ENCODE measurements around the gene ABCA7.

The ABCA7 gene, protein sequence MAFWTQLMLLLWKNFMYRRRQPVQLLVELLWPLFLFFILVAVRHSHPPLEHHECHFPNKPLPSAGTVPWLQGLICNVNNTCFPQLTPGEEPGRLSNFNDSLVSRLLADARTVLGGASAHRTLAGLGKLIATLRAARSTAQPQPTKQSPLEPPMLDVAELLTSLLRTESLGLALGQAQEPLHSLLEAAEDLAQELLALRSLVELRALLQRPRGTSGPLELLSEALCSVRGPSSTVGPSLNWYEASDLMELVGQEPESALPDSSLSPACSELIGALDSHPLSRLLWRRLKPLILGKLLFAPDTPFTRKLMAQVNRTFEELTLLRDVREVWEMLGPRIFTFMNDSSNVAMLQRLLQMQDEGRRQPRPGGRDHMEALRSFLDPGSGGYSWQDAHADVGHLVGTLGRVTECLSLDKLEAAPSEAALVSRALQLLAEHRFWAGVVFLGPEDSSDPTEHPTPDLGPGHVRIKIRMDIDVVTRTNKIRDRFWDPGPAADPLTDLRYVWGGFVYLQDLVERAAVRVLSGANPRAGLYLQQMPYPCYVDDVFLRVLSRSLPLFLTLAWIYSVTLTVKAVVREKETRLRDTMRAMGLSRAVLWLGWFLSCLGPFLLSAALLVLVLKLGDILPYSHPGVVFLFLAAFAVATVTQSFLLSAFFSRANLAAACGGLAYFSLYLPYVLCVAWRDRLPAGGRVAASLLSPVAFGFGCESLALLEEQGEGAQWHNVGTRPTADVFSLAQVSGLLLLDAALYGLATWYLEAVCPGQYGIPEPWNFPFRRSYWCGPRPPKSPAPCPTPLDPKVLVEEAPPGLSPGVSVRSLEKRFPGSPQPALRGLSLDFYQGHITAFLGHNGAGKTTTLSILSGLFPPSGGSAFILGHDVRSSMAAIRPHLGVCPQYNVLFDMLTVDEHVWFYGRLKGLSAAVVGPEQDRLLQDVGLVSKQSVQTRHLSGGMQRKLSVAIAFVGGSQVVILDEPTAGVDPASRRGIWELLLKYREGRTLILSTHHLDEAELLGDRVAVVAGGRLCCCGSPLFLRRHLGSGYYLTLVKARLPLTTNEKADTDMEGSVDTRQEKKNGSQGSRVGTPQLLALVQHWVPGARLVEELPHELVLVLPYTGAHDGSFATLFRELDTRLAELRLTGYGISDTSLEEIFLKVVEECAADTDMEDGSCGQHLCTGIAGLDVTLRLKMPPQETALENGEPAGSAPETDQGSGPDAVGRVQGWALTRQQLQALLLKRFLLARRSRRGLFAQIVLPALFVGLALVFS (N-terminal part only)

DNA sequence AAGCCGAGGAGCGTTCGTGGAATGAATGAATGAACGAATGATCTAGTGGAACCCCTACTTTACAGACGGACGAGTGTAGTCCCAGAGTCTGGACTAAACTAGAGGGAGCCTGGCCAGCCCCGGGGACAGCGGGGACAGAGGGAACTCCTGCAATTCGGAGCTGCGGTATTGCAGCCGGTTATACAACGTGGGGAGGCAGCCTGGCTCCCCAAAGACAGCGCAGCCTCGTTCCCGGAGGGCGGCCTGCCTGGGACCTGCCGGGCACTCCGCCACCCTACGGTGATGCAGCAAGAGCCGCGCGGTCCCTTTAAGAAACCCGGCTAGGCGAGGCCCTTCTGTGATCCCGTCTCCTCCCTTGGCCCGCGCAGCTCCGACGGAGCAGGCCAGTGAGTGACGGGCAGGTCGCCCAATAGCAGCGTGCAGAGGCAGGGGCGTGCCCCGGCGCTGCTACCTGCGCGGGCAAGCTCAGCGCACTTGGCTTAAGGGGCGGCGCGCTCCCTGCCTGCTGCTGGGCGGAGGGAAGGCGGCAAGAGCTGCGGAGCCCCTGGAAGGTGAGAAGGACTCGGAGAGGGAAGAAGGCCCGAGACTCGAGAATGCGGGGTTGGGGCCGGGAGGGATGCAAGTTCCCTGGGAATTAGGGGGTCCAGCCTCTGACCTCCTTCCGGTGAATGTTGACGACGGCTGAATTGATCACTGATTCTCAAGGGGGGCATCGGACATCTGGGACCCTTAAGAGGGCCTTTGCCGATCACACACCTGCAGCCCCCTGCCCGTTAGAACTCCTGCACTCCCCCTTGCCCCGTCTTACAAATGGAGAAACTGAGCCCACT is at the start of gene ABCA7:
ABCA7 (plus strand) TSS at position 462 of the 830 bp plus-strand sequence. CDS start 1,255 bp downstream, outside the sequence.
- DNase-seq, result peak; percentile 97

GRCh38 chr19:990119-990571 is 49.8 kb upstream of the ABCA7 start:
- DNase-seq, result no peak

DNA sequence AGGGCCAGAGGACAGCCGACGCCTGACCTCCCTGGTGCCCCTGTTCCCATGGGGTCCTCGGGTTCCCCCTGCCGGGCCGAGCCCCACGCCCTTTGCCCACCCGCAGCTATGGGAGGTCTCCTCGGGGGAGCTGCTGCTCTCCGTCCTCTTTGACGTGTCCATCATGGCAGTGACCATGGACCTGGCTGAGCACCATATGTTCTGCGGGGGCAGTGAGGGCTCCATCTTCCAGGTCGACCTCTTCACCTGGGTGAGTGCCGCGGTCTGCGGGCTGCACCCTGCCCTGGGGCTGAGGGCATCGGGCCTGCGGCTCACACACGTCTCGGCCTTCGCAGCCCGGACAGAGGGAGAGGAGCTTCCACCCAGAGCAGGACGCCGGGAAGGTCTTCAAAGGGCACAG is 49.2 kb upstream of the ABCA7 start:
- no peak for DNase-seq

GRCh38 chr19:991174-991931 is 48.6 kb upstream of the ABCA7 start:
- no peak for DNase-seq

GRCh38 chr19:991932-992669 is 47.8 kb upstream of the ABCA7 start:
- DNase-seq, result no peak

GRCh38 chr19:992670-993055 is 47.2 kb upstream of the ABCA7 start:
- no peak for DNase-seq

DNA sequence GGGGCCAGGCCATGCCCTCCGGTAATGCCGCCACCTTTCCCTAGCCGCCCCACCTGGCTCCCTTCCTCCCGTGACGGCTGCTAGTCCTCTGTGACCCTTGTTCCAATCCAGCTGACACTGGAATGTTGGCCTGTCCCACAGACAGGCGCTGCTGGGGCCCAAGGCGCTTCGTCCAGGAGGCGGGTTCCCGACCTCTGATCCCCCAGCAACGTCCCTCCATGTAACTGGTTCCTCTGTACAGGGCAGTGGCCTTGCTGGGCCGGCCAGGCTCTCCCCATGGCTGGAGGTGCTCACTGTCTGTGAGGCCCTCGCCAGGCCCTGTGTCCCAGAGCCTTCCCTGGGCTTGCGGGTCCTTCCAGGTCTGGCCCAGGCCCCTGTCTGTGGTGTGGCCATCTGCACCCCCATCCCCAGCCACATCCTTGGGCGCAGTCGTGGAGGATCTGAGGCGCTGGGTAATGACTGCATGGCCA is 46.5 kb upstream of the ABCA7 start:
- no peak for DNase-seq

DNA sequence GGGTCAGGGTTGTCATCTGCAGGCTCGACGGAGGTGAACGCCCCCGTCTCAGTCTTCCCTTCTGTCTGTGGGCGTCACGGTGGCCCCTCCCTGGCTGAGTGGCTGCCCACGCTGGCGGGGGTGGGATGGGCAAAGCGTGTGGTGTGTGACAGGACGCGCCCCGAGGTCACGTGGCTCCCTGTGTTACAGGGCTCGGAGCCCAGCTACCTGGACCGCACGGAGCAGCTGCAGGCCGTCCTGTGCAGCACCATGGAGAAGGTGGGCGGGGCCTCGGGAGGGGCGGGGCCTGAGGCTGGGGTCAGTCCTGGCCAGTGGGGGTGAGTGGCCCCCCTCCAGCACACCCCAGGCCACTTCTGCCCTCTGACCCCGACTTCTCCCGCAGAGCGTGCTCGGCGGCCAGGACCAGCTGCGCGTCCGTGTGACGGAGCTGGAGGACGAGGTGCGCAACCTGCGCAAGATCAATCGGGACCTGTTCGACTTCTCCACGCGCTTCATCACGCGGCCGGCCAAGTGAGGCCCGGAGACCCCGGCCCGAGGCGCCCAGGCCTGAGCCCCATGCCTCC is 46.0 kb upstream of the ABCA7 start:
- DNase-seq, result no peak

- no peak for DNase-seq
Measured at GRCh38 chr19:994516-994915, 45.4 kb upstream of the ABCA7 start.

DNA sequence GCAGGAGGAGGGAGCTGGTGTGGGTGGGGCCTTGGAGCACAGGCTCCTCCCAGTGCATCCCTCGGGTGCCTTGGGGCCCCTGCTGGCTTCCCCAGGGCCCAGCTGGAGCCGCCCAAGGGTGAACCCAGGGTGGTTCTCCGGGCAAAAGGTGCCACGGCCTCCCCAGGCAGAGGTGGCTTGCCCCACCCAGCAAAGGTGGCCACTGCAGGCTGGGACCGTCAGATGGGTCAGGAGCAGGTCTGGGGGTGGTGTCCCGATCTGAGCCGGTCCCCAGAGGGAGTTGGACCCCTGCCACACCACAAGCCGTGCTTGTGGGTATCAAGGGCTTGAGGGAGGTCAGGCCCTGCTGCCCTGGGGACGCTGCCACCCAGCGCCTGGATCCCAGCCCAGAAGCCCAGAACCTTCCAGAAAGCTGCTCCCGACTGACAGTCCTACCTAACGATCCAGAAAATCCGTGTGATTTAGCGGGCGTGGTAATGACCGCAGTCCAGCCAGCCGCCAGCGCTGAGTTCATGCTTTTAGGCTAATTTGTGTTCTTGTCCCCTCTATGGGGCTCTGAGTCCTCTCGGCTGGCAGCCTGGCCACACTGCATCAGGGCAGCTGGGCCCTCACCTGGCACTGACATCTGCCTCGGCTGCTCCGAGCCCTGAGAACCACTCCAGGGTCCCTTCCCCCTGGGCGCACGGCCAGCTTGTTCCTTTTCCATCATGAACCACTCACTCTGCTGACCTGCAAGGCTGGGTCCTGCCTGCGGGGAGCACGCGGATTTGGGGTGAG is 44.7 kb upstream of the ABCA7 start:
- no peak for DNase-seq

DNA sequence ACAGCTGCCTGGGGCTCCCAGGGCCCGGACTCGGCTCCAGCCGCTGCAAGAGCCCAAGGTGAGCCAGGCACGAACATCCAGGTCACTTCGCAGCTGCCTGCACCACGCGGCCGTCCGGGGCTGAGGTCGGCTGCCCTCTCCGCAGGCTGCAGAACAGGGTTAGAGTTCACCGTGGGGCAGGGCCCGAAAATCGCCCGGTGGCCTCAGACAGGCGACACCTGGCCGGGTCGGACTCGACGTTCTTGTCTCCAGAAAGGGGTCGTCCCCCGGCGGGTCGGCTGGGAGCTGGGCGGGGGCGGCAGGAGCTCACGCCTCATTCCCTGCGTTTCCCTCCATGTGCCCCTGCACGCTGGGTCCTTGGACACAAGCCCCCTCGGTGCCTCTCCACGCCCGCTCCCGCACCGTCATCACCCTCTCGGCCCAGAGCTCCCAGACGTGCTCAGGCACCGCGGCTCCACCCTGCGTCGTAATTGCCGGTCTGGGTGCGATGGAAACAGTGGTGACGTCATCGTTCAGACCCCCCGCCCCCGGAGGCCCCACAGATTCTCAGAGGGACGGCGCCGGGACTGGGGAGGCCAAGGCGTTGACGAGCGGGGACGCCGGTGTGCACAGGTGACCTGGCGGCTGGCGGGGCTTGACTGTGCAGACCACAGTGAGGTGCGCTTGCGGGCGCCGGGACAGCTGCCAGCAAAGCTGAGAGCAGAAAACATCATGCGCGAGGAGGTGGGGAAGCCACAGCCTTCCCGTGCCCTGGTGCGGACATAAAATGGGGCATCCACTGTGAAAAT is 43.7 kb upstream of the ABCA7 start:
- no peak for DNase-seq

- DNase-seq, result no peak
Measured at GRCh38 chr19:998064-998463, 41.8 kb upstream of the ABCA7 start.

GRCh38 chr19:999379-999719 is 40.6 kb upstream of the ABCA7 start:
- DNase-seq, result no peak

- DNase-seq, result no peak
Measured at GRCh38 chr19:1000095-1000494, 39.8 kb upstream of the ABCA7 start, which contains the start of gene GRIN3B. Gene GRIN3B (plus strand): TSS chr19:1000419. CDS start chr19:1000438, 19 bp downstream.

- DNase-seq, result no peak
Measured at GRCh38 chr19:1000591-1001537, 39.0 kb upstream of the ABCA7 start.

DNA sequence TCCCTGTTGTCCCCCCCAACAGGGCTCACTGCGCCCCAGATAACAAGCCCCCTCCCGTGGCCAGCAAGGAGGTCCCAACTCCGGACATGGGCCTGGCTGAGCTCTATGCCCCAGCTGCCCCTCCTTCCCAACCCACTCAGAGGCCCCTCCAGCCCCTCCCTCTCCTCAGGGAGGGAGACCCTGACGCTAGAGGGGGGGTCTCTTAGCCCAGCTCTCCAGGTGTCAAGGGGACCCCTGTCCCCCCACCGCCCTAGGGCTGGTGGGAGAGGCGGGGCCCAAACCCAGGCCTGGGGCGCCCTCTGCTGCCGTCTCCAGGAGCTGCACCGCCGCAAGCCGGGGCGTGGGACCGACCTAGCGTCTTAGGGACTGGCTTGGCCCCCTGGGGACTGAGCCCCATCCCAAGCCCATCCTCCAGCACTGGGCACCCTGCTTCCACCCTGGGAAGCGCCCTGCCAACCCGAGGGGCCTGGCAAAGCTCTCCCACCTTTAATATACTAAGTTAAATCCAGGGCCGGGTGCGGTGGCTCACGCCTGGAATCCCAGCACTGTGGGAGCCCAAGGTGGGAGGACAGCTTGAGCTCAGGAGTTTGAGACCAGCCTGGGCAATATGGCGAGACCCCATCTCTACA is 38.3 kb upstream of the ABCA7 start:
- no peak for DNase-seq

- no peak for DNase-seq
Measured at GRCh38 chr19:1002600-1002999, 37.3 kb upstream of the ABCA7 start.
